ENCODE data around the gene PCDH9. TPM values are rescaled to one million over a fixed set of nuclear protein-coding genes. Genes with fewer than 3 reads are reported as not detected.

PCDH9 gene
- total and polyA plus RNA-seq, 2 of the 4 experiments (the other 2 are of a cell fraction) = 2.2 to 10.2 TPM

DNA sequence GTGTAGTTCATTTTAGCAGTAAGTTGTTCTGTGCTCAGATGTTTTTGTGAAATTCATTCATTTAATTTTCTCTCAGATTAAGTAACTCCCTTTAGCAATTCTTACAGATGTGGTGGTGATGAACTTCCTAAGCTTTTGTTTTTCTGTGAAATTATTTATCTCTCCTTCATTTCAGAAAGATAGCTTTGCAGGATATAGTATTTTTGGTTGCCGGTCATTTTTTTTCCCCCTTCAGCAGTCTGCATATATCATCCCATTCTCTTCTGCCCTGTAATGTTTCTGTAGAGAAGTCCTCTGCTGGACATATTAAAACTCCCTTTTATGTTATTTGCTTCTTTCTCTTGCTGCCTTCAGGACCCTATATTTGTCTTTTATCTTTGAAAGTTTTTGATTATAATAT lies 470.2 kb downstream of the PCDH9 start:
- Histone ChIP-seq H3K27ac (ENCODE audit: insufficient read depth, low read length) (no peak overlapping the region), H3K56ac (ENCODE audit: extremely low read depth, insufficient read depth, low read length) (no peak overlapping the region), H3K27me3 (ENCODE audit: control insufficient read depth, insufficient read depth, low read length) (no peaks in the 10 kb centered on the region), H2AFZ (replicated peaks; ENCODE audit: low read length, poor library complexity) (no peak overlapping the region), H2BK5ac (ENCODE audit: low read depth, low read length, poor library complexity, severe bottlenecking) (no peak overlapping the region), H3K36me3 (ENCODE audit: control insufficient read depth, insufficient read depth, low read length) (no peaks in the 10 kb centered on the region), H3K23ac (ENCODE audit: low read depth, low read length) (no peak overlapping the region), H2BK120ac (ENCODE audit: low read depth, low read length) (no peak overlapping the region), H3K14ac (replicated peaks; ENCODE audit: low read depth, low read length) (no peak overlapping the region), H3K4me2 (ENCODE audit: low read depth, low read length) (no peak overlapping the region), H2AK9ac (replicated peaks; ENCODE audit: low read depth, low read length, poor library complexity) (no peak overlapping the region), H3K9ac (ENCODE audit: low read depth, low read length) (no peak overlapping the region), H4K5ac (ENCODE audit: low read depth, low read length) (no peak overlapping the region), H3K9me1 (ENCODE audit: insufficient read depth, low read length) (no peaks in the 10 kb centered on the region), H3K4ac (ENCODE audit: low read depth, low read length) (no peak overlapping the region), H4K8ac (ENCODE audit: low read depth in 2 of 2, low read length in 2 of 2) (no peak overlapping the region), H3K18ac (ENCODE audit: low read depth, low read length) (no peak overlapping the region), H4K91ac (ENCODE audit: insufficient read depth, low read depth, low read length) (no peak overlapping the region), H2BK15ac (ENCODE audit: low read depth, low read length) (no peak overlapping the region), H3K4me1 (ENCODE audit: control insufficient read depth, insufficient read depth, low read length) (no peaks in the 10 kb centered on the region), H4K20me1 (ENCODE audit: insufficient read depth, low read length) (no peaks in the 10 kb centered on the region), H3K4me3 (ENCODE audit: insufficient read depth, low read depth, low read length) (no peak overlapping the region), H2AK5ac (ENCODE audit: low read depth, low read length) (no peak overlapping the region), H2BK20ac (ENCODE audit: low read depth, low read length) (no peak overlapping the region), H3K9me3 (ENCODE audit: control insufficient read depth, insufficient read depth, low read length) (peaks cover 6% of the 10 kb centered on the region), H3K79me1 (ENCODE audit: low read depth in 1 of 2, low read length in 2 of 2) (no peaks in the 10 kb centered on the region)
- CTCF ChIA-PET = no interaction called here
- in situ Hi-C loops (cut with MboI; ENCODE audit: low sequenced_read_pairs) = no loop called here
- POLR2A ChIA-PET (ENCODE audit: unreplicated experiment) = no interaction called here
- ATAC-seq (ENCODE audit: low read depth) (no peak), DNase-seq (no peak)
- intact Hi-C loops (cut with micrococcal nuclease) = no loop called here
- BruUV-seq (replicated peaks) = no TSS peak
- WGBS, 2 experiments (ENCODE audit: extremely low coverage in 2 of 2, insufficient read length in 1 of 2) = no CpG with 5 or more reads among the region's 1 CpG
- dilution Hi-C loops (cut with HindIII; ENCODE audit: low sequenced_read_pairs, unreplicated experiment) = no loop called here
- TF ChIP-seq CEBPB (IDR thresholded peaks at IDR 0.05; ENCODE audit: low read depth, low read length) (no peak), NFE2L2 (IDR thresholded peaks at IDR 0.05; ENCODE audit: low read depth, low read length) (no peak), RAD21 (IDR thresholded peaks at IDR 0.05; ENCODE audit: low read length) (no peak), FOS (IDR thresholded peaks at IDR 0.05; ENCODE audit: low read depth, low read length) (no peak), MAFK (IDR thresholded peaks at IDR 0.05; ENCODE audit: low read depth, low read length) (no peak), SMC3 (IDR thresholded peaks at IDR 0.05; ENCODE audit: low read depth, low read length) (no peak), POLR2A (IDR thresholded peaks at IDR 0.05; ENCODE audit: low read depth, low read length) (no peak), RCOR1 (IDR thresholded peaks at IDR 0.05; ENCODE audit: insufficient replicate concordance, low read length) (no peak), CHD1 (IDR thresholded peaks at IDR 0.05; ENCODE audit: low read depth, low read length) (no peak), MAZ (IDR thresholded peaks at IDR 0.05; ENCODE audit: borderline replicate concordance, low read depth, low read length) (no peak), RFX5 (IDR thresholded peaks at IDR 0.05; ENCODE audit: low read depth, low read length) (no peak), MXI1 (IDR thresholded peaks at IDR 0.05; ENCODE audit: borderline replicate concordance, low read depth, low read length) (no peak), BHLHE40 (IDR thresholded peaks at IDR 0.05; ENCODE audit: low read depth, low read length) (no peak)
- TF ChIP-seq, protein P1, sequence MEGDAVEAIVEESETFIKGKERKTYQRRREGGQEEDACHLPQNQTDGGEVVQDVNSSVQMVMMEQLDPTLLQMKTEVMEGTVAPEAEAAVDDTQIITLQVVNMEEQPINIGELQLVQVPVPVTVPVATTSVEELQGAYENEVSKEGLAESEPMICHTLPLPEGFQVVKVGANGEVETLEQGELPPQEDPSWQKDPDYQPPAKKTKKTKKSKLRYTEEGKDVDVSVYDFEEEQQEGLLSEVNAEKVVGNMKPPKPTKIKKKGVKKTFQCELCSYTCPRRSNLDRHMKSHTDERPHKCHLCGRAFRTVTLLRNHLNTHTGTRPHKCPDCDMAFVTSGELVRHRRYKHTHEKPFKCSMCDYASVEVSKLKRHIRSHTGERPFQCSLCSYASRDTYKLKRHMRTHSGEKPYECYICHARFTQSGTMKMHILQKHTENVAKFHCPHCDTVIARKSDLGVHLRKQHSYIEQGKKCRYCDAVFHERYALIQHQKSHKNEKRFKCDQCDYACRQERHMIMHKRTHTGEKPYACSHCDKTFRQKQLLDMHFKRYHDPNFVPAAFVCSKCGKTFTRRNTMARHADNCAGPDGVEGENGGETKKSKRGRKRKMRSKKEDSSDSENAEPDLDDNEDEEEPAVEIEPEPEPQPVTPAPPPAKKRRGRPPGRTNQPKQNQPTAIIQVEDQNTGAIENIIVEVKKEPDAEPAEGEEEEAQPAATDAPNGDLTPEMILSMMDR (conservative IDR thresholded peaks at IDR 0.05; ENCODE audit: low read depth, low read length) = no peak
- TF ChIP-seq, protein P2, sequence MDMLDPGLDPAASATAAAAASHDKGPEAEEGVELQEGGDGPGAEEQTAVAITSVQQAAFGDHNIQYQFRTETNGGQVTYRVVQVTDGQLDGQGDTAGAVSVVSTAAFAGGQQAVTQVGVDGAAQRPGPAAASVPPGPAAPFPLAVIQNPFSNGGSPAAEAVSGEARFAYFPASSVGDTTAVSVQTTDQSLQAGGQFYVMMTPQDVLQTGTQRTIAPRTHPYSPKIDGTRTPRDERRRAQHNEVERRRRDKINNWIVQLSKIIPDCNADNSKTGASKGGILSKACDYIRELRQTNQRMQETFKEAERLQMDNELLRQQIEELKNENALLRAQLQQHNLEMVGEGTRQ (IDR thresholded peaks at IDR 0.05; ENCODE audit: low read depth, low read length) = no peak
- TF ChIP-seq, protein P3, sequence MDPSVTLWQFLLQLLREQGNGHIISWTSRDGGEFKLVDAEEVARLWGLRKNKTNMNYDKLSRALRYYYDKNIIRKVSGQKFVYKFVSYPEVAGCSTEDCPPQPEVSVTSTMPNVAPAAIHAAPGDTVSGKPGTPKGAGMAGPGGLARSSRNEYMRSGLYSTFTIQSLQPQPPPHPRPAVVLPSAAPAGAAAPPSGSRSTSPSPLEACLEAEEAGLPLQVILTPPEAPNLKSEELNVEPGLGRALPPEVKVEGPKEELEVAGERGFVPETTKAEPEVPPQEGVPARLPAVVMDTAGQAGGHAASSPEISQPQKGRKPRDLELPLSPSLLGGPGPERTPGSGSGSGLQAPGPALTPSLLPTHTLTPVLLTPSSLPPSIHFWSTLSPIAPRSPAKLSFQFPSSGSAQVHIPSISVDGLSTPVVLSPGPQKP (IDR thresholded peaks at IDR 0.05; ENCODE audit: borderline replicate concordance, low read depth, low read length) = no peak

All from IMR-90 (cell line).